Effector memory CD8-positive, alpha-beta T cell (primary cell): ENCODE results near the gene FMO5.
"Not testable (repeated sequence)": the region's sequence is repeated elsewhere in the genome, so short reads cannot be mapped to it uniquely, and the experiment has no call there.

Source experiments
- ATAC-seq: fragments of 150-1000 bp; cut with Tn5 transposase; replicated peaks from 2 replicates; pipeline ENCODE4 v1.10.0; 2021; ENCODE audit warnings: mild to moderate bottlenecking, moderate library complexity
- DNase-seq, 3 experiments: peaks; one replicate each; pipeline ENCODE4 v3.0.0; 2021
- H3K27ac Mint-ChIP-seq, 2 donors: one replicate each; pipeline ENCODE4 v1.8.0; 2022; ENCODE audit warnings: mild to moderate bottlenecking in 2 of 2, mixed read lengths in 2 of 2, moderate library complexity in 2 of 2
- H3K27me3 Mint-ChIP-seq, 2 donors: one replicate each; pipeline ENCODE4 v1.8.0; 2022; ENCODE audit warnings: mixed read lengths in 2 of 2
- H3K36me3 Mint-ChIP-seq: one replicate; pipeline ENCODE4 v1.8.0; 2022; ENCODE audit warnings: mild to moderate bottlenecking, moderate library complexity, mixed read lengths; ENCODE audit not compliant: insufficient read depth
- H3K4me1 Mint-ChIP-seq, 2 donors: one replicate each; pipeline ENCODE4 v1.8.0; 2022; ENCODE audit warnings: low read depth in 2 of 2, mixed read lengths in 2 of 2
- H3K4me3 Mint-ChIP-seq, 2 donors: one replicate each; pipeline ENCODE4 v1.8.0; 2022; ENCODE audit warnings: mild to moderate bottlenecking in 2 of 2, mixed read lengths in 2 of 2, moderate library complexity in 2 of 2
- H3K9me3 Mint-ChIP-seq, 2 donors: one replicate each; pipeline ENCODE4 v1.8.0; 2022; ENCODE audit warnings: mixed read lengths in 2 of 2

FMO5 gene

GRCh38 chr1:147209825-147210821 lies 15.0 kb downstream of the FMO5 start:
- Mint-ChIP-seq H3K36me3 (no peaks in the 10 kb centered on the region), H3K27ac (no peak overlapping the region), H3K4me3 (no peak overlapping the region), H3K4me1 (peaks cover 0 to 7% of the 10 kb centered on the region in 2 donors), H3K27me3 (no peaks in the 10 kb centered on the region), H3K9me3 (no peaks in the 10 kb centered on the region)
- ATAC-seq: no peak
- no peak for DNase-seq

- Mint-ChIP-seq H3K36me3 (no peaks in the 10 kb centered on the region), H3K4me3 (no peak overlapping the region), H3K4me1 (peaks cover 0 to 5% of the 10 kb centered on the region in 2 donors), H3K27me3 (no peaks in the 10 kb centered on the region), H3K27ac (no peak overlapping the region), H3K9me3 (no peaks in the 10 kb centered on the region)
- ATAC-seq: no peak
- no peak for DNase-seq
Observed at GRCh38 chr1:147208619-147209018, 16.5 kb downstream of the FMO5 start.

GRCh38 chr1:147207192-147207591 lies 17.9 kb downstream of the FMO5 start:
- Mint-ChIP-seq H3K36me3 (no peaks in the 10 kb centered on the region), H3K4me1 (peaks cover 0 to 5% of the 10 kb centered on the region in 2 donors), H3K27ac (no peak overlapping the region), H3K27me3 (no peaks in the 10 kb centered on the region), H3K9me3 (no peaks in the 10 kb centered on the region), H3K4me3 (no peak overlapping the region)
- no peak for DNase-seq
- ATAC-seq: no peak

- Mint-ChIP-seq H3K27me3 (no peaks in the 10 kb centered on the region), H3K9me3 (no peaks in the 10 kb centered on the region), H3K4me1 (peaks cover under 1 to 5% of the 10 kb centered on the region in 2 donors), H3K27ac (no peak overlapping the region), H3K4me3 (no peak overlapping the region), H3K36me3 (no peaks in the 10 kb centered on the region)
- ATAC-seq: no peak
- DNase-seq: no peak
Observed at GRCh38 chr1:147204080-147204479, 21.1 kb downstream of the FMO5 start.

GRCh38 chr1:147202576-147202975 lies 22.6 kb downstream of the FMO5 start:
- H3K27me3 Mint-ChIP-seq: no peaks in the 10 kb centered on the region
- DNase-seq (no peak), ATAC-seq (no peak)
- H3K9me3 Mint-ChIP-seq: no peaks in the 10 kb centered on the region
- peak overlapping the region in 1 of 2 donors; percentile 13 for H3K27ac Mint-ChIP-seq
- no peaks in the 10 kb centered on the region for H3K36me3 Mint-ChIP-seq
- peaks cover 2 to 5% of the 10 kb centered on the region in 2 donors for H3K4me1 Mint-ChIP-seq
- no peak overlapping the region for H3K4me3 Mint-ChIP-seq

- ATAC-seq (no peak), DNase-seq (no peak)
- Mint-ChIP-seq H3K4me3 (no peak overlapping the region), H3K4me1 (peaks cover 4 to 7% of the 10 kb centered on the region in 2 donors), H3K9me3 (no peaks in the 10 kb centered on the region), H3K27me3 (no peaks in the 10 kb centered on the region), H3K36me3 (no peaks in the 10 kb centered on the region), H3K27ac (no peak overlapping the region)
Observed at GRCh38 chr1:147201786-147202185, 23.4 kb downstream of the FMO5 start.

GRCh38 chr1:147201276-147201675 lies 23.9 kb downstream of the FMO5 start:
- no peaks in the 10 kb centered on the region for H3K27me3 Mint-ChIP-seq
- no peaks in the 10 kb centered on the region for H3K36me3 Mint-ChIP-seq
- no peak overlapping the region for H3K27ac Mint-ChIP-seq
- H3K4me3 Mint-ChIP-seq: no peak overlapping the region
- no peaks in the 10 kb centered on the region for H3K9me3 Mint-ChIP-seq
- ATAC-seq (no peak), DNase-seq (no peak)
- H3K4me1 Mint-ChIP-seq: peaks cover 4 to 9% of the 10 kb centered on the region in 2 donors

GRCh38 chr1:147197324-147197723 lies 27.8 kb downstream of the FMO5 start:
- H3K9me3 Mint-ChIP-seq, H3K4me1 Mint-ChIP-seq, H3K36me3 Mint-ChIP-seq, H3K27ac Mint-ChIP-seq, ATAC-seq, H3K27me3 Mint-ChIP-seq, H3K4me3 Mint-ChIP-seq, DNase-seq: not testable (repeated sequence)

- DNase-seq (no peak), ATAC-seq (no peak)
- no peaks in the 10 kb centered on the region for H3K9me3 Mint-ChIP-seq
- H3K27me3 Mint-ChIP-seq: peaks cover 0 to 6% of the 10 kb centered on the region in 2 donors
- H3K4me1 Mint-ChIP-seq: peaks cover 0 to 5% of the 10 kb centered on the region in 2 donors
- H3K27ac Mint-ChIP-seq: no peak overlapping the region
- no peaks in the 10 kb centered on the region for H3K36me3 Mint-ChIP-seq
- H3K4me3 Mint-ChIP-seq: no peak overlapping the region
Observed at GRCh38 chr1:147189514-147189913, 35.6 kb downstream of the FMO5 start.

GRCh38 chr1:147185432-147185831 lies 39.7 kb downstream of the FMO5 start:
- Mint-ChIP-seq H3K4me3 (no peak overlapping the region), H3K27ac (no peak overlapping the region), H3K27me3 (no peaks in the 10 kb centered on the region), H3K4me1 (peaks cover 0 to 5% of the 10 kb centered on the region in 2 donors), H3K36me3 (no peaks in the 10 kb centered on the region), H3K9me3 (no peaks in the 10 kb centered on the region)
- ATAC-seq: no peak
- no peak for DNase-seq

- peaks cover 5% of the 10 kb centered on the region for H3K36me3 Mint-ChIP-seq
- H3K9me3 Mint-ChIP-seq: peaks cover 3 to 12% of the 10 kb centered on the region in 2 donors
- no peaks in the 10 kb centered on the region for H3K27me3 Mint-ChIP-seq
- no peak overlapping the region for H3K4me3 Mint-ChIP-seq
- ATAC-seq (no peak), DNase-seq (no peak)
- H3K4me1 Mint-ChIP-seq: peaks cover 11% of the 10 kb centered on the region in 2 donors
- peak overlapping the region in 1 of 2 donors; percentile 8 for H3K27ac Mint-ChIP-seq
Observed at GRCh38 chr1:147177611-147178380, 47.3 kb downstream of the FMO5 start.

- H3K27me3 Mint-ChIP-seq: no peaks in the 10 kb centered on the region
- peak; percentile 83 to 89 (median 88) for DNase-seq
- H3K4me1 Mint-ChIP-seq: peaks cover 25 to 35% of the 10 kb centered on the region in 2 donors
- peak within 1 kb of the TSS; percentile 95 to 97 for H3K27ac Mint-ChIP-seq
- ATAC-seq: peak; percentile 80
- peaks cover 0 to 3% of the 10 kb centered on the region in 2 donors for H3K9me3 Mint-ChIP-seq
- H3K36me3 Mint-ChIP-seq: peaks cover 12% of the 10 kb centered on the region
- peak within 1 kb of the TSS; percentile 97 to 99 for H3K4me3 Mint-ChIP-seq
Observed at GRCh38 chr1:147172168-147173016, 52.7 kb downstream of the FMO5 start, which contains the start of gene PRKAB2. Gene PRKAB2 (minus strand): TSS chr1:147172470. CDS start chr1:147172144, 326 bp downstream.
